Rectal smooth muscle tissue (tissue), 1 donor: ENCODE measurements around the gene WNK2.
"Not testable (repeated sequence)": the region's sequence is repeated elsewhere in the genome, so short reads cannot be mapped to it uniquely, and the experiment has no call there.

Experiments used
- H3K27ac ChIP-seq: one replicate; pipeline ENCODE4 v1.7.0; 2013; ENCODE audit warnings: low read depth, low read length, inconsistent platforms
- H3K27me3 ChIP-seq: one replicate; pipeline ENCODE4 v1.7.0; 2013; ENCODE audit warnings: low read length; ENCODE audit not compliant: control insufficient read depth, insufficient read depth
- H3K36me3 ChIP-seq: one replicate; pipeline ENCODE4 v1.7.0; 2013; ENCODE audit warnings: low read length; ENCODE audit not compliant: control insufficient read depth, insufficient read depth
- H3K4me1 ChIP-seq: one replicate; pipeline ENCODE4 v1.7.0; 2013; ENCODE audit warnings: low read length; ENCODE audit not compliant: control insufficient read depth, insufficient read depth
- H3K4me3 ChIP-seq: one replicate; pipeline ENCODE4 v1.7.0; 2013; ENCODE audit warnings: low read length
- H3K9ac ChIP-seq: one replicate; pipeline ENCODE4 v1.7.0; 2013; ENCODE audit warnings: low read length

Gene WNK2

DNA sequence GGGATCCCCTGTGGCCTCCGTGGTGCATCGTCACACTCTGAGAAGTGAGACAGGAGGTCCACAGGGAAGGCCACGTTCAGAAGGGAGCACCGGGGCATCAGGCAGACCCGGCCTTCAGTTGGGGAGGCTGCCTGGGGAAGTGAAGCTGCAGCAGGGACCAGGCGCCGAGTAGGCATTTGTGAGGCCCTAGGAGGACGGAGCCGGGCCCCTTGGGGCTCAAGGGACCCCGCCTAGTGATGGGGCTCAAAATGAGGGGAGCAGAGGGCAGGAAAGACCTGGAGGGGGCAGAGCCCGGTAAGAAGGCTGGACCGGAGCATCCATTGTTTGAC, 182.1 kb downstream of the WNK2 start:
- Histone ChIP-seq H3K4me1 (no peaks in the 10 kb centered on the region), H3K4me3 (no peak overlapping the region), H3K27me3 (no peaks in the 10 kb centered on the region), H3K27ac (no peak overlapping the region), H3K36me3 (no peaks in the 10 kb centered on the region), H3K9ac (no peak overlapping the region)

DNA sequence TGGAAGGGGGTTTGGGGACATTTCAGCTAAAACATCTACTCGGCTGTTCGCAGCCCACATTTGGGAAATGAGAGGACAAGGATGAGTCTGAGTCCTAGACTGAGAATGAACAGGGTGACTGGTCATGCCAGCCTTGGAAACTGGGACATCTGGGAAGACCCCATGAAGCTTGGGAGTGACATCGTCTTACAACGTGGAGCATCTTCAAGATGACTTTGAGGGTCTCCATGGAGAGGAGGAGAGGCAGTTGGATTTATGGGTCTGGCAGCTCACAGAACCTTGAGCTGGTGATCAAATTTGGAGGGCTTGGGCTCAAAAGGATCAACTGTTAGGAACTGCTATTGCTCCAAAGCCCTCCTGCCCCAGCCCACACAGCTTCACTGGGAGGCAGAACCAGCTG, 182.5 kb downstream of the WNK2 start:
- H3K27me3 ChIP-seq, H3K9ac ChIP-seq, H3K27ac ChIP-seq, H3K4me1 ChIP-seq, H3K4me3 ChIP-seq, H3K36me3 ChIP-seq: not testable (repeated sequence)

DNA sequence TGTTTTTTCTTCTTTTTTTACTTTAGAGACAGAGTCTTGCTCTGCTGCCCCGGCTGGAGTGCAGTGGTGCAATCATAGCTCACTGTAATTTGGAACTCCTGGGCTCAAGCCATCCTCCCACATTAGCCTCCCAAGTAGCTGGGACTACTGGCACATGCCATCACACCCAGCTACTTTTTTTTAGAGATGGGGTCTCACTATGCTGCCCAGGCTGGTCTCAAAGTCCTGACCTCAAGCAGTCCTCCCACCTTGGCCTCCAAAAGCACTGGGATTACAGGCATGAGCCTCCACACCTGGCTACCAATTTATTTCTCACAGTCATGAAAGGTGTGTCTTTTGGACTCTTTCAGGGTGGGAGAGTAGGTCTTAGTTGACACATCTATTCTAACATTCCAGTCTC, 184.5 kb downstream of the WNK2 start:
- no peaks in the 10 kb centered on the region for H3K36me3 ChIP-seq
- H3K4me3 ChIP-seq = no peak overlapping the region
- H3K27me3 ChIP-seq = no peaks in the 10 kb centered on the region
- no peak overlapping the region for H3K9ac ChIP-seq
- H3K27ac ChIP-seq = no peak overlapping the region
- H3K4me1 ChIP-seq = no peaks in the 10 kb centered on the region

DNA sequence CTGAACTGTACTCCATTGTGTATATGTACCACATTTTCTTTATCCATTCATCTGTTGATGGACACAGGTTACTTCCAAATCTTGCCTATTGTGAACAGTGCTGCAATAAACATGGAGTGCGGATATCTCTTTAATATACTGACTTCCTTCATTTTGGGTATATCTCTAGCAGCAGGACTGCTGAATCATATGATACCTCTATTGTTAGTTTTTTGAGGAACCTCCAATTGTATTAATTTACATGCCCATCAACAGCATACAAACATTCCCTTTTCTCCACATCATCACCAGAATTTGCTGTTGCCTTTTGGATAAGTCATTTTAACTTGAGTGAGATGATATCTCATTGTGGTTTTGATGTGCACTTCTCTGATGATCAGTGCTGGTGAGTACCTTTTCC, 185.7 kb downstream of the WNK2 start:
- Histone ChIP-seq H3K27me3 (no peaks in the 10 kb centered on the region), H3K4me3 (no peak overlapping the region), H3K36me3 (no peaks in the 10 kb centered on the region), H3K4me1 (no peaks in the 10 kb centered on the region), H3K27ac (no peak overlapping the region), H3K9ac (no peak overlapping the region)
